K562 (cell line): ENCODE measurements around the gene MEFV. TPM values are rescaled to one million over a fixed set of nuclear protein-coding genes. Genes with fewer than 3 reads are reported as not detected.
"Not testable (repeated sequence)": the region's sequence is repeated elsewhere in the genome, so short reads cannot be mapped to it uniquely, and the experiment has no call there.

ENCODE experiments used
- ATAC-seq: fragments of 200-7000 bp; cut with Tn5 transposase; 3 replicates; pipeline ENCODE4 v1.9.1; 2020; ENCODE audit warnings: moderate library complexity
- BruUV-seq: library from RNA; stranded (reverse); fragments of 400-500 nt; replicated peaks from 2 replicates; lab custom pipeline; 2021; lab: Mats Ljungman, UMichigan
- CTCF ChIA-PET: fragments of 300-600 bp; formaldehyde crosslinking; extraction: SDS; loops from one replicate; lab custom pipeline; 2021; ENCODE audit warnings: low intra/inter-chr PET ratio; lab: Yijun Ruan, JAX
- POLR2A ChIA-PET: fragments of 300-600, 350-650 bp; sonication (Branson Sonifier 250); formaldehyde crosslinking; extraction: SDS; loops from one replicate; lab custom pipeline; 2021; ENCODE audit warnings: antibody characterized with exemption, inconsistent platforms; lab: Yijun Ruan, JAX
- DNase-seq, 4 experiments: peaks; one replicate each; pipeline versions ENCODE4 v3.0.0 to v3.0.0-alpha.2; 2011 to 2018; ENCODE audit warnings: low spot score in 3 of 4, mixed read lengths in 3 of 4; ENCODE audit errors: extremely low read depth in 1 of 4
- FAIRE-seq: peaks from 2 replicates; lab custom pipeline; 2011; peaks lifted over from hg19 to GRCh38; lab: Jason Lieb, UNC
- H2AFZ ChIP-seq: 2 replicates; pipeline ENCODE4 v1.6.0; 2011; ENCODE audit warnings: low read depth, low read length, control low read depth, inconsistent platforms
- H3K27ac ChIP-seq: fragments of 200-600 bp; 3 replicates; pipeline ENCODE4 v1.8.0; 2011; ENCODE audit warnings: low read depth, mild to moderate bottlenecking, control low read depth, inconsistent platforms, low read length, moderate library complexity, mixed read lengths; ENCODE audit errors: extremely low read depth
- H3K27me3 ChIP-seq, 2 experiments: fragments of 300-600 bp in 1 of 2; 2 replicates in 1 of 2; 3 replicates in 1 of 2; pipeline versions ENCODE4 v1.6.0 to v1.8.0; 2011; ENCODE audit warnings: inconsistent platforms in 2 of 2, low read length in 2 of 2, mild to moderate bottlenecking in 1 of 2, mixed read lengths in 1 of 2, moderate library complexity in 1 of 2; ENCODE audit not compliant: control insufficient read depth in 2 of 2, insufficient read depth in 2 of 2
- H3K36me3 ChIP-seq: fragments of 300-600 bp; 3 replicates; pipeline ENCODE4 v1.8.0; 2011; ENCODE audit warnings: mild to moderate bottlenecking, low read length, inconsistent platforms; ENCODE audit not compliant: control insufficient read depth, insufficient read depth
- H3K4me1 ChIP-seq, 2 experiments: fragments of 200-600 bp in 1 of 2; replicated peaks in 1 of 2; 2 replicates in 1 of 2; 3 replicates in 1 of 2; pipeline versions ENCODE4 v1.5.1 to v1.8.0; 2011; ENCODE audit warnings: inconsistent platforms in 2 of 2, low read length in 2 of 2, mild to moderate bottlenecking in 1 of 2, mixed read lengths in 1 of 2, moderate library complexity in 1 of 2; ENCODE audit not compliant: control insufficient read depth in 2 of 2, insufficient read depth in 2 of 2
- H3K4me2 ChIP-seq: 2 replicates; pipeline ENCODE4 v1.6.1; 2011; ENCODE audit warnings: low read length, control low read depth, inconsistent platforms, mixed read lengths; ENCODE audit not compliant: insufficient read depth
- H3K4me3 ChIP-seq: fragments of 200-600 bp; sonication (generic), shearing (Covaris generic); 2 replicates; pipeline ENCODE4 v1.5.1; 2016; ENCODE audit warnings: control low read depth, inconsistent platforms
- H3K79me2 ChIP-seq: fragments of 200-600 bp; 3 replicates; pipeline ENCODE4 v1.8.0; 2011; ENCODE audit warnings: low read length, inconsistent platforms; ENCODE audit not compliant: control insufficient read depth, insufficient read depth
- H3K9ac ChIP-seq, 2 experiments: 2 replicates each; pipeline versions ENCODE4 v1.6.0 to v1.6.1; 2011; ENCODE audit warnings: low read depth in 2 of 2, low read length in 2 of 2, control low read depth in 1 of 2, inconsistent platforms in 1 of 2, mild to moderate bottlenecking in 1 of 2, mixed read lengths in 1 of 2; ENCODE audit not compliant: insufficient read depth in 1 of 2
- H3K9me1 ChIP-seq: one replicate; pipeline ENCODE4 v1.6.0; 2011; ENCODE audit warnings: inconsistent platforms, mild to moderate bottlenecking, low read length, moderate library complexity; ENCODE audit not compliant: control insufficient read depth, insufficient read depth
- H3K9me3 ChIP-seq: replicated peaks from 2 replicates; pipeline ENCODE4 v1.5.1; 2011; ENCODE audit warnings: low read depth, low read length, inconsistent platforms; ENCODE audit not compliant: control insufficient read depth, insufficient read depth
- H4K20me1 ChIP-seq: replicated peaks from 2 replicates; pipeline ENCODE4 v1.6.1; 2011; ENCODE audit warnings: low read length, inconsistent platforms, mixed read lengths; ENCODE audit not compliant: control insufficient read depth, insufficient read depth
- WGBS: fragments of 100-300 bp; shearing (Covaris generic); methylation state at CpG from one replicate; pipeline ENCODE4 v1.1.6; 2016; ENCODE audit warnings: low coverage, mixed read lengths; ENCODE audit not compliant: insufficient coverage; ENCODE audit errors: missing lambda C conversion rate; 5-methylcytosine and 5-hydroxymethylcytosine counted together
- in situ Hi-C: fragments of 300-500 bp; cut with MboI; formaldehyde crosslinking; loops from 4 replicates; pipeline ENCODE4 v1.15.0; 2018; ENCODE audit warnings: inconsistent platforms, mixed read lengths
- intact Hi-C: fragments of 100-400 bp; cut with micrococcal nuclease; formaldehyde crosslinking; loops from 2 replicates; pipeline ENCODE4 v1.14.2; 2022
- polyA plus RNA-seq, 8 experiments: library from polyadenylated mRNA; depleted of rRNA in 4 of 8; stranded (reverse) in 5 of 8; unstranded in 3 of 8; fragments of >200 nt; fragmentation: Nextera tagmentation in 2 of 8; fragmentation: Illumina TruSeq in 1 of 8; extraction: Ambion mirVana in 2 of 8; extraction: Trizol in 1 of 8; gene quantifications; 2 replicates each; pipeline versions ENCODE4 v1.2.1 to v1.2.3, GENCODE V29; 2011 to 2014; ENCODE audit warnings: inconsistent platforms in 1 of 8, missing spikeins in 1 of 8
- total RNA-seq, 7 experiments: library from RNA; depleted of rRNA in 6 of 7; stranded (reverse); fragments of >200 nt in 6 of 7; fragmentation: Illumina TruSeq in 2 of 7; extraction: Trizol in 2 of 7; gene quantifications; 2 replicates each; pipeline versions ENCODE4 v1.2.1 to v1.2.3, GENCODE V29; 2011 to 2021; ENCODE audit warnings: low replicate concordance in 1 of 7

The MEFV gene
- total and polyA plus RNA-seq, 9 of the 15 experiments (the other 6 are each of a cell fraction or from before 2014, with no cell fraction given): 0.14 TPM; not detected in 8

- in situ Hi-C loops, H3K9me1 ChIP-seq, ATAC-seq, H3K9me3 ChIP-seq, BruUV-seq, H3K4me3 ChIP-seq, H3K9ac ChIP-seq, H3K4me2 ChIP-seq, FAIRE-seq, H3K36me3 ChIP-seq, H3K79me2 ChIP-seq, H3K4me1 ChIP-seq, H4K20me1 ChIP-seq, intact Hi-C loops, H2AFZ ChIP-seq, H3K27me3 ChIP-seq, H3K27ac ChIP-seq, DNase-seq, POLR2A ChIA-PET, CTCF ChIA-PET: not testable (repeated sequence)
- 64% methylated on average over 10 of the region's 22 CpGs for WGBS
These were observed 14.8 kb upstream of the MEFV start for GRCh38 chr16:3271281-3271680.

GRCh38 chr16:3270718-3271117, 14.3 kb upstream of the MEFV start:
- ATAC-seq, POLR2A ChIA-PET, DNase-seq, H3K4me2 ChIP-seq, H3K36me3 ChIP-seq, H3K9me3 ChIP-seq, H3K4me1 ChIP-seq, in situ Hi-C loops, H3K9ac ChIP-seq, H3K4me3 ChIP-seq, CTCF ChIA-PET, H3K79me2 ChIP-seq, intact Hi-C loops, H3K27ac ChIP-seq, H3K9me1 ChIP-seq, BruUV-seq, H3K27me3 ChIP-seq, FAIRE-seq, H2AFZ ChIP-seq, H4K20me1 ChIP-seq: not testable (repeated sequence)
- 14% methylated on average over 3 of the region's 5 CpGs for WGBS
